ENCODE data around the gene AMD1. TPM values are rescaled to one million over a fixed set of nuclear protein-coding genes. Genes with fewer than 3 reads are reported as not detected.

Gene AMD1
- total and polyA plus RNA-seq, 10 of the 15 experiments (the other 5 are each of a cell fraction or from before 2014, with no cell fraction given), result 58.2 to 116 (median 79.3) TPM

DNA sequence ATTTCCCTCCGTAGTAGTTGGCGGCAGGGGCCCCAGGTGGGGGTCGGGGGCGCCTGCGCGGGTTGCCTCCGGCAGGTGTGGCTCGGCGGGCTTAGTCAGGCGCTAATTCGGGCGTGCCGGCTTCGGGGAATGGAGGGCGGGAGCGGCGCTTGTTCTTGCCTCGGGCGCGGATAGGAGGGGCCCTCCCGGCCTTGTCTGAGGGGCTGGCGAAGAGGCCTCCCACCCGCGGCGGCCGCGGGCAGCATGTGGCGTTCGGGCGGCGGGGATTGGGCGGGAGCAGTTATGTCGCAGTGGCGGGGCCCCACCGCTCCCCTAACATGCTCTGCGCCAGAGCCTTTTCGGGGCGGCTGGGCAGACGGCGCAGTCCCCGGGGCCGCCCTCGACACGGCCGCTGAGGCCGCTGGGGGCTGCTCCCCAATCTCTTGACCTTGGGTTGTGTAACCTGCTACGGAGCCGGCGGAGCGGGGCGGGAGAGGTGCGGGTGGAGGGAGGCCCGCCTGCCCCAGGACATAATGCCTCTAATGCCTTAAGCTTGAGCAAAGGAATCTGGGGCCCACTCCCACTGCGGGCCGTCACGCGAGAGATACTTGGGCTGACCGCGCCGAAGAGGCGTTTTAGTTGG lies 1.1 kb downstream of the AMD1 start:
- BruUV-seq (replicated peaks), result TSS peak; percentile 85
- in situ Hi-C loops (cut with MboI) (loop anchor here (5.0 kb wide), 1 partner anchor 193 kb away; no protein-coding TSS in a partner anchor), intact Hi-C loops (cut with micrococcal nuclease; ENCODE audit: unreplicated experiment) (loop anchor here (2.0 to 5.0 kb wide), 2 partner anchors 69 to 348 kb away; no protein-coding TSS in a partner anchor)
- FAIRE-seq (no peak), ATAC-seq (peak; percentile 39), DNase-seq (ENCODE audit: low read depth, low spot score) (no peak)
- peak overlapping the region; percentile 94 for H3K4me3 ChIP-seq
- under 1% methylated on average over 50 of the region's 61 CpGs for WGBS (ENCODE audit: insufficient coverage, insufficient replicate concordance, low lambda C conversion rate, missing lambda C conversion rate)
- H2AFZ ChIP-seq (ENCODE audit: control insufficient read depth, low read depth, low read length), result no peak overlapping the region; the same call in none of the 2 replicates
- H3K4me1 ChIP-seq (ENCODE audit: control insufficient read depth, insufficient read depth, low read length), result peaks cover 30% of the 10 kb centered on the region
- ChIA-PET RAD21 (ENCODE audit: unreplicated experiment) (interaction anchor here (0.8 to 8.2 kb wide), 7 partner anchors 8 to 286 kb away, joined by 4 to 107 read pairs (median 9); partner anchors contain the start of gene CDK19), SMC1A (ENCODE audit: uncharacterized antibody, unreplicated experiment) (interaction anchor here (1.0 to 7.2 kb wide), 9 partner anchors 10 to 257 kb away, joined by 3 to 84 read pairs (median 9); partner anchors contain the start of genes CDK19, GTF3C6 and RPF2), POLR2A (interaction anchor here (1.0 to 5.1 kb wide), 9 partner anchors 10 to 192 kb away, joined by 3 to 75 read pairs (median 6); partner anchors contain the start of genes CDK19 and GTF3C6), CTCF (interaction anchor here (1.0 to 5.3 kb wide), 9 partner anchors 11 to 256 kb away, joined by 3 to 87 read pairs (median 5); partner anchors contain the start of gene CDK19)
- H3K4me2 ChIP-seq (ENCODE audit: control insufficient read depth, insufficient read depth), result peak overlapping the region; percentile 95
- H3K27me3 ChIP-seq (replicated peaks in 1 of 2; ENCODE audit: control insufficient read depth in 2 of 2, insufficient read depth in 2 of 2, low read length in 1 of 2), result no peaks in the 10 kb centered on the region
- no peaks in the 10 kb centered on the region for H3K36me3 ChIP-seq (ENCODE audit: control insufficient read depth in 2 of 2, insufficient read depth in 2 of 2, low read length in 1 of 2)
- peaks cover 11% of the 10 kb centered on the region; the same call in 1 of the 2 replicates for H4K20me1 ChIP-seq (ENCODE audit: control insufficient read depth, insufficient read depth)
- peak overlapping the region; percentile 91 for H3K9ac ChIP-seq (ENCODE audit: control insufficient read depth, insufficient read depth, low read length)
- peak overlapping the region; percentile 93 for H3K27ac ChIP-seq (ENCODE audit: control insufficient read depth, insufficient read depth)
- H3K9me3 ChIP-seq (replicated peaks; ENCODE audit: control insufficient read depth, insufficient read depth, low read length), result no peaks in the 10 kb centered on the region
- H3K79me2 ChIP-seq (ENCODE audit: control insufficient read depth, insufficient read depth, low read length), result peaks cover 71% of the 10 kb centered on the region
- no peak for TF ChIP-seq RBBP5 (conservative IDR thresholded peaks at IDR 0.05)
- TF ChIP-seq RAD51 (IDR thresholded peaks at IDR 0.05), result no peak
- TF ChIP-seq BCL11A (IDR thresholded peaks at IDR 0.05; ENCODE audit: low read depth, low read length), result no peak
- TF ChIP-seq ZNF207 (IDR thresholded peaks at IDR 0.05; ENCODE audit: borderline replicate concordance), result no peak
- TF ChIP-seq IRF4 (IDR thresholded peaks at IDR 0.05; ENCODE audit: low read depth, low read length), result no peak
- TF ChIP-seq CHD4 (IDR thresholded peaks at IDR 0.05), result no peak
- TF ChIP-seq TCF7 (IDR thresholded peaks at IDR 0.05; ENCODE audit: borderline replicate concordance), result no peak
- TF ChIP-seq HDAC6 (IDR thresholded peaks at IDR 0.05; ENCODE audit: unreplicated experiment), result no peak
- TF ChIP-seq EED (IDR thresholded peaks at IDR 0.05; ENCODE audit: low read depth), result no peak
- TF ChIP-seq BACH1 (IDR thresholded peaks at IDR 0.05; ENCODE audit: borderline replicate concordance), result no peak; the same call in 1 of the 2 replicates
- no peak for TF ChIP-seq SREBF1 (IDR thresholded peaks at IDR 0.05; ENCODE audit: low read length)
- no peak for TF ChIP-seq NFXL1 (IDR thresholded peaks at IDR 0.05; ENCODE audit: borderline replicate concordance)
- TF ChIP-seq POLR2A (IDR thresholded peaks at IDR 0.05; ENCODE audit: low read depth, low read length), result peak; percentile 67; the same call in 1 of the 2 replicates
- no peak for TF ChIP-seq NRF1 (conservative IDR thresholded peaks at IDR 0.05; ENCODE audit: low read depth, low read length)
- TF ChIP-seq SREBF2 (IDR thresholded peaks at IDR 0.05; ENCODE audit: low read length), result no peak
- no peak for TF ChIP-seq MYC (IDR thresholded peaks at IDR 0.05; ENCODE audit: insufficient read depth, insufficient read length, insufficient replicate concordance, low read length, severe bottlenecking)
- TF ChIP-seq, protein P1, sequence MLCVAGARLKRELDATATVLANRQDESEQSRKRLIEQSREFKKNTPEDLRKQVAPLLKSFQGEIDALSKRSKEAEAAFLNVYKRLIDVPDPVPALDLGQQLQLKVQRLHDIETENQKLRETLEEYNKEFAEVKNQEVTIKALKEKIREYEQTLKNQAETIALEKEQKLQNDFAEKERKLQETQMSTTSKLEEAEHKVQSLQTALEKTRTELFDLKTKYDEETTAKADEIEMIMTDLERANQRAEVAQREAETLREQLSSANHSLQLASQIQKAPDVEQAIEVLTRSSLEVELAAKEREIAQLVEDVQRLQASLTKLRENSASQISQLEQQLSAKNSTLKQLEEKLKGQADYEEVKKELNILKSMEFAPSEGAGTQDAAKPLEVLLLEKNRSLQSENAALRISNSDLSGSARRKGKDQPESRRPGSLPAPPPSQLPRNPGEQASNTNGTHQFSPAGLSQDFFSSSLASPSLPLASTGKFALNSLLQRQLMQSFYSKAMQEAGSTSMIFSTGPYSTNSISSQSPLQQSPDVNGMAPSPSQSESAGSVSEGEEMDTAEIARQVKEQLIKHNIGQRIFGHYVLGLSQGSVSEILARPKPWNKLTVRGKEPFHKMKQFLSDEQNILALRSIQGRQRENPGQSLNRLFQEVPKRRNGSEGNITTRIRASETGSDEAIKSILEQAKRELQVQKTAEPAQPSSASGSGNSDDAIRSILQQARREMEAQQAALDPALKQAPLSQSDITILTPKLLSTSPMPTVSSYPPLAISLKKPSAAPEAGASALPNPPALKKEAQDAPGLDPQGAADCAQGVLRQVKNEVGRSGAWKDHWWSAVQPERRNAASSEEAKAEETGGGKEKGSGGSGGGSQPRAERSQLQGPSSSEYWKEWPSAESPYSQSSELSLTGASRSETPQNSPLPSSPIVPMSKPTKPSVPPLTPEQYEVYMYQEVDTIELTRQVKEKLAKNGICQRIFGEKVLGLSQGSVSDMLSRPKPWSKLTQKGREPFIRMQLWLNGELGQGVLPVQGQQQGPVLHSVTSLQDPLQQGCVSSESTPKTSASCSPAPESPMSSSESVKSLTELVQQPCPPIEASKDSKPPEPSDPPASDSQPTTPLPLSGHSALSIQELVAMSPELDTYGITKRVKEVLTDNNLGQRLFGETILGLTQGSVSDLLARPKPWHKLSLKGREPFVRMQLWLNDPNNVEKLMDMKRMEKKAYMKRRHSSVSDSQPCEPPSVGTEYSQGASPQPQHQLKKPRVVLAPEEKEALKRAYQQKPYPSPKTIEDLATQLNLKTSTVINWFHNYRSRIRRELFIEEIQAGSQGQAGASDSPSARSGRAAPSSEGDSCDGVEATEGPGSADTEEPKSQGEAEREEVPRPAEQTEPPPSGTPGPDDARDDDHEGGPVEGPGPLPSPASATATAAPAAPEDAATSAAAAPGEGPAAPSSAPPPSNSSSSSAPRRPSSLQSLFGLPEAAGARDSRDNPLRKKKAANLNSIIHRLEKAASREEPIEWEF (IDR thresholded peaks at IDR 0.05; ENCODE audit: insufficient replicate concordance, low read depth, low read length), result no peak
- no peak for TF ChIP-seq CBFB (IDR thresholded peaks at IDR 0.05; ENCODE audit: low read depth)
- no peak for TF ChIP-seq RCOR1 (conservative IDR thresholded peaks at IDR 0.05; ENCODE audit: low read depth, low read length)
- TF ChIP-seq SMARCA5 (IDR thresholded peaks at IDR 0.05), result 0 out of 2 replicates have a peak, but pooled peaks have one; percentile 9
- 0 out of 2 replicates have a peak, but pooled peaks have one; percentile 28 for TF ChIP-seq ZNF217 (IDR thresholded peaks at IDR 0.05)
- no peak for TF ChIP-seq TCF3 (IDR thresholded peaks at IDR 0.05; ENCODE audit: borderline replicate concordance, insufficient read depth, low read depth, low read length)
- no peak for TF ChIP-seq PAX8 (IDR thresholded peaks at IDR 0.05)

Data from GM12878 (cell line).